HG02938 (cell line): ENCODE measurements around the gene TNFAIP8L1.
A peak's percentile ranks its signal among the peaks of the same experiment; 100 is the strongest.

ENCODE experiments used
- ATAC-seq: cut with Tn5 transposase; IDR thresholded peaks from one replicate; pipeline ENCODE4 v1.9.1; 2021; ENCODE audit warnings: mild to moderate bottlenecking, moderate library complexity; ENCODE audit not compliant: unreplicated experiment

The TNFAIP8L1 gene

GRCh38 chr19:4609878-4610511 lies 29.3 kb upstream of the TNFAIP8L1 start:
- ATAC-seq = no peak

GRCh38 chr19:4613254-4613751 lies 26.0 kb upstream of the TNFAIP8L1 start:
- ATAC-seq = no peak

- no peak for ATAC-seq
Observed at GRCh38 chr19:4618019-4618418, 21.3 kb upstream of the TNFAIP8L1 start.

- no peak for ATAC-seq
Observed at GRCh38 chr19:4619668-4620294, 19.5 kb upstream of the TNFAIP8L1 start.

- no peak for ATAC-seq
Observed at GRCh38 chr19:4620675-4621074, 18.6 kb upstream of the TNFAIP8L1 start.

- no peak for ATAC-seq
Observed at GRCh38 chr19:4622695-4623421, 16.5 kb upstream of the TNFAIP8L1 start.

GRCh38 chr19:4624301-4624700 lies 15.0 kb upstream of the TNFAIP8L1 start:
- ATAC-seq = no peak

- ATAC-seq = no peak
Observed at GRCh38 chr19:4624733-4625362, 14.5 kb upstream of the TNFAIP8L1 start.

GRCh38 chr19:4633140-4633967 lies 6.0 kb upstream of the TNFAIP8L1 start:
- no peak for ATAC-seq

GRCh38 chr19:4635754-4636116 lies 3.6 kb upstream of the TNFAIP8L1 start:
- no peak for ATAC-seq

GRCh38 chr19:4636151-4636717 lies 3.1 kb upstream of the TNFAIP8L1 start:
- no peak for ATAC-seq

GRCh38 chr19:4636761-4637160 lies 2.6 kb upstream of the TNFAIP8L1 start:
- no peak for ATAC-seq

- no peak for ATAC-seq
Observed at GRCh38 chr19:4638317-4638716, 999 bp upstream of the TNFAIP8L1 start.

GRCh38 chr19:4639531-4640246 lies 373 bp downstream of the TNFAIP8L1 start:
- ATAC-seq = peak; percentile 17

GRCh38 chr19:4640247-4641000 lies 1.1 kb downstream of the TNFAIP8L1 start:
- no peak for ATAC-seq

- ATAC-seq = no peak
Observed at GRCh38 chr19:4641132-4641531, 1.8 kb downstream of the TNFAIP8L1 start.

- no peak for ATAC-seq
Observed at GRCh38 chr19:4642625-4643024, 3.3 kb downstream of the TNFAIP8L1 start.

- ATAC-seq = no peak
Observed at GRCh38 chr19:4645718-4646117, 6.4 kb downstream of the TNFAIP8L1 start.
